NCI-H1092 treated with DMSO at 0.1 percent for 48 hours (cell line): ENCODE results near the gene DEFB113.
"Not testable (repeated sequence)": the region's sequence is repeated elsewhere in the genome, so short reads cannot be mapped to it uniquely, and the experiment has no call there.

ENCODE experiments used
- DNase-seq: peaks from one replicate; lab custom pipeline; 2025; lab: John Stamatoyannopoulos, UW

The DEFB113 gene

GRCh38 chr6:49969605-49970004 is at the start of gene DEFB113:
Gene DEFB113, minus strand, starts transcription at chr6:49969625. Its CDS starts 0 bp downstream, at chr6:49969625.
- DNase-seq, result no peak

- no peak for DNase-seq
Measured at GRCh38 chr6:50007819-50008218, 38.4 kb upstream of the DEFB113 start.

- DNase-seq, result no peak
Measured at GRCh38 chr6:50003139-50003538, 33.7 kb upstream of the DEFB113 start.

GRCh38 chr6:49995278-49995677 is 25.9 kb upstream of the DEFB113 start:
- DNase-seq, result no peak

- no peak for DNase-seq
Measured at GRCh38 chr6:49988900-49989299, 19.5 kb upstream of the DEFB113 start.

GRCh38 chr6:49987749-49988148 is 18.3 kb upstream of the DEFB113 start:
- DNase-seq, result no peak

- no peak for DNase-seq
Measured at GRCh38 chr6:49986551-49986950, 17.1 kb upstream of the DEFB113 start.

- no peak for DNase-seq
Measured at GRCh38 chr6:49982046-49982445, 12.6 kb upstream of the DEFB113 start.

GRCh38 chr6:49980898-49981297 is 11.5 kb upstream of the DEFB113 start:
- no peak for DNase-seq

GRCh38 chr6:49979584-49979983 is 10.2 kb upstream of the DEFB113 start:
- no peak for DNase-seq

GRCh38 chr6:49978332-49979226 is 9.2 kb upstream of the DEFB113 start:
- DNase-seq, result no peak

- DNase-seq, result no peak
Measured at GRCh38 chr6:49966823-49967222, 2.6 kb downstream of the DEFB113 start.

GRCh38 chr6:49966334-49966733 is 3.1 kb downstream of the DEFB113 start:
- DNase-seq, result no peak

- DNase-seq, result no peak
Measured at GRCh38 chr6:49964064-49964463, 5.4 kb downstream of the DEFB113 start, which contains the start of gene DEFB114. Gene DEFB114, minus strand, starts transcription at chr6:49964164. Its CDS starts 59 bp downstream, at chr6:49964105.

- no peak for DNase-seq
Measured at GRCh38 chr6:49958180-49958579, 11.2 kb downstream of the DEFB113 start.

GRCh38 chr6:49955847-49956246 is 13.6 kb downstream of the DEFB113 start:
- DNase-seq, result no peak

GRCh38 chr6:49951926-49952325 is 17.5 kb downstream of the DEFB113 start:
- DNase-seq, result no peak

GRCh38 chr6:49950415-49950751 is 19.0 kb downstream of the DEFB113 start:
- no peak for DNase-seq

GRCh38 chr6:49949062-49949461 is 20.4 kb downstream of the DEFB113 start:
- no peak for DNase-seq

GRCh38 chr6:49946835-49947234 is 22.6 kb downstream of the DEFB113 start:
- no peak for DNase-seq

GRCh38 chr6:49944068-49944467 is 25.4 kb downstream of the DEFB113 start:
- not testable (repeated sequence) for DNase-seq

- DNase-seq, result no peak
Measured at GRCh38 chr6:49939993-49940498, 29.4 kb downstream of the DEFB113 start.

GRCh38 chr6:49937811-49938210 is 31.6 kb downstream of the DEFB113 start:
- DNase-seq, result no peak

- no peak for DNase-seq
Measured at GRCh38 chr6:49937017-49937416, 32.4 kb downstream of the DEFB113 start.
